AG04449 (cell line): ENCODE data around the gene ADAMTS14.

ENCODE experiments used
- CTCF ChIA-PET: fragments of 350-600 bp; formaldehyde crosslinking; extraction: SDS; loops from one replicate; lab custom pipeline; 2021; ENCODE audit warnings: antibody characterized with exemption; lab: Yijun Ruan, JAX
- POLR2A ChIA-PET: fragments of 400-600, 350-600 bp; formaldehyde crosslinking; extraction: SDS; loops from one replicate; lab custom pipeline; 2020; ENCODE audit warnings: antibody characterized with exemption, inconsistent platforms; lab: Yijun Ruan, JAX
- DNase-seq: peaks from one replicate; pipeline ENCODE4 v3.0.0-alpha.2; 2010; ENCODE audit warnings: low read depth, low spot score
- H3K4me3 ChIP-seq: 2 replicates; pipeline ENCODE4 v1.5.1; 2011; ENCODE audit warnings: low read depth, mild to moderate bottlenecking, control low read depth, low read length
- TF ChIP-seq, protein P1 (sequence below): IDR thresholded peaks from one replicate; pipeline ENCODE4 v1.5.1; 2011; ENCODE audit warnings: mild to moderate bottlenecking, moderate library complexity, low read length, control low read depth, inconsistent platforms; ENCODE audit not compliant: insufficient read depth; ENCODE audit errors: missing control alignments

ADAMTS14 gene

DNA sequence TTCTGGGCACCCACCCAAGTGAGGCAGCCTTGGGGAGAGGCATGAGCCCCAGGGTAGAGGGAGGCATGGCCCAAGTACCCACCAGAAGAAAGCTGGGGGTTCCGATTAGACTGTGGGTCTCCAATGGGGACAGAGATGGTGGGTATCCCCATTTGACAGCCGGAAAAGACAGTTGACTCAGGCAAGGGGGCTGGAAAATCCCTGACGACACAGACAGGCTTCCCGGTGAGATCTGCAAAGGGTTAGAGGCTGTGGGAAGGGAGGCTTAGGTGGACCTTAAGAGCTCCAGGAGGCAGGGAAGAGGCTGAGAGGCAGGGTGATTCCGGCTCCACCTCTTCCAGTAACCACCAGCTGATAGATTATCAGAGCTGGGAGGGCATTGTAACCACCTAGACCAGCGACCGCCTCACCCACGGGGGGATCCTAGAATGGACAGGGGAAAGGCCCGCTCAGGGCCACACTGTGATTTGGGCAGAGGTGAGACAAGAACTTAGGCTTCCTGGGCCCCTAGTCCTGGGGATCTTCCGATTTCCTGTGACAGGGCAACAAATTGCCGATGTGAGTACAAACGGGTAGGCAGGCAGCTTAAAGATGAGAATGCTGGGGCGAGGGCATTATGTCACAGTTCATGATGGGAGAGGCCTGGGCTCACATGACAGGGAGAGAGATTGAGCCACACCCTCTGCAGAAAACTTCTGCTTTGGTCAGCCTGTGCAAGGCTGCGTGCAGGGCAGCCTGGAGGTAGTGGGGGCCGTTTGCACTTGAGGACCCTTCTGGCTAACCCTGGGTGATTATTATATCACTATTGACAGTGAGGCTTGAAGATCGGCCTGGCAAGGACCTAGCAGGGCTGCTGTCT, 107.4 kb downstream of the ADAMTS14 start:
- no peak for DNase-seq
- ChIA-PET CTCF (interaction anchor here (0.5 to 1.4 kb wide), 2 partner anchors 21 to 145 kb away, joined by 3 to 6 read pairs; no protein-coding TSS in a partner anchor), POLR2A (no interaction called here)
- no peak overlapping the region for H3K4me3 ChIP-seq
- TF ChIP-seq, protein P1, sequence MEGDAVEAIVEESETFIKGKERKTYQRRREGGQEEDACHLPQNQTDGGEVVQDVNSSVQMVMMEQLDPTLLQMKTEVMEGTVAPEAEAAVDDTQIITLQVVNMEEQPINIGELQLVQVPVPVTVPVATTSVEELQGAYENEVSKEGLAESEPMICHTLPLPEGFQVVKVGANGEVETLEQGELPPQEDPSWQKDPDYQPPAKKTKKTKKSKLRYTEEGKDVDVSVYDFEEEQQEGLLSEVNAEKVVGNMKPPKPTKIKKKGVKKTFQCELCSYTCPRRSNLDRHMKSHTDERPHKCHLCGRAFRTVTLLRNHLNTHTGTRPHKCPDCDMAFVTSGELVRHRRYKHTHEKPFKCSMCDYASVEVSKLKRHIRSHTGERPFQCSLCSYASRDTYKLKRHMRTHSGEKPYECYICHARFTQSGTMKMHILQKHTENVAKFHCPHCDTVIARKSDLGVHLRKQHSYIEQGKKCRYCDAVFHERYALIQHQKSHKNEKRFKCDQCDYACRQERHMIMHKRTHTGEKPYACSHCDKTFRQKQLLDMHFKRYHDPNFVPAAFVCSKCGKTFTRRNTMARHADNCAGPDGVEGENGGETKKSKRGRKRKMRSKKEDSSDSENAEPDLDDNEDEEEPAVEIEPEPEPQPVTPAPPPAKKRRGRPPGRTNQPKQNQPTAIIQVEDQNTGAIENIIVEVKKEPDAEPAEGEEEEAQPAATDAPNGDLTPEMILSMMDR = no peak

DNA sequence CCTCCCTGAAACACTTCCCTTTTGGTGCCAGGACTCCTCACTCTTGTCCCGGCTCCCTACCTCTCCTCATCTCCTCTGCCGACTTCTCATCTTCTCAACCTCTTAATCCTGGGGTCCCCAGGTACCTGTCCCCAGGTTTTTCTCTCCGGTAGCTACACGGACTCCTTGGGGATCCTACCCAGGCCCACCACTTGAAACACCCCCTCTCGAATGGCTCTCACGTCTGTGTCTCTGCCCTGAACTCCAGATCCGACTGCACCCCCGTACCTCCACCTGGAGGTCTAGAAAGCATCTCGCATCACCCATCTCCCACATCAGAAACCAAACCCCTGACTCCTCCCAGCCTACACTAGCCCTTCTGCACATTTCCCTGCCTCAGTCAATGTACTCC, 108.1 kb downstream of the ADAMTS14 start:
- TF ChIP-seq, protein P1 = no peak
- DNase-seq = no peak
- ChIA-PET CTCF (interaction anchor here (1.4 kb wide), 1 partner anchor 21 kb away, joined by 6 read pairs; no protein-coding TSS in a partner anchor), POLR2A (no interaction called here)
- no peak overlapping the region for H3K4me3 ChIP-seq

DNA sequence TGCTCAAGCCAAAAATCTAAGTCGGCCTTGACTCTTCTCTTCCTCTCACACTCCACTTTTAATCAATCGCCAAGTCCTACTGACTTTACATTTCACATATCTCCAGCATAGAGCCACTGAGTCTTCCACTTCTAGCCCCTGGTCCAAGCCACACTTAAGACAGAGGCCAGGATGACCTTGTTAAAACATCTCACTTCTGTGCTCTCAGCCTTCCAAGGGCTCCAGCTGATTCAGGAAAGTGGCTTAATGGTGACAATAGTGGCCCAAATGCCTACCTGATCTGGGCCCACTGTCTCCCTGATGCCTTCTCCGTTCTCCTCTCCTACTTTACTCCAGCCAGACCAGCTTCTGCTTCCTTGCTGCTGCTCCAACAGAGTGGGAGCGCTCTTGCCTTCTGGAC, 108.5 kb downstream of the ADAMTS14 start:
- ChIA-PET POLR2A (no interaction called here), CTCF (no interaction called here)
- no peak overlapping the region for H3K4me3 ChIP-seq
- DNase-seq = no peak
- TF ChIP-seq, protein P1 = no peak

DNA sequence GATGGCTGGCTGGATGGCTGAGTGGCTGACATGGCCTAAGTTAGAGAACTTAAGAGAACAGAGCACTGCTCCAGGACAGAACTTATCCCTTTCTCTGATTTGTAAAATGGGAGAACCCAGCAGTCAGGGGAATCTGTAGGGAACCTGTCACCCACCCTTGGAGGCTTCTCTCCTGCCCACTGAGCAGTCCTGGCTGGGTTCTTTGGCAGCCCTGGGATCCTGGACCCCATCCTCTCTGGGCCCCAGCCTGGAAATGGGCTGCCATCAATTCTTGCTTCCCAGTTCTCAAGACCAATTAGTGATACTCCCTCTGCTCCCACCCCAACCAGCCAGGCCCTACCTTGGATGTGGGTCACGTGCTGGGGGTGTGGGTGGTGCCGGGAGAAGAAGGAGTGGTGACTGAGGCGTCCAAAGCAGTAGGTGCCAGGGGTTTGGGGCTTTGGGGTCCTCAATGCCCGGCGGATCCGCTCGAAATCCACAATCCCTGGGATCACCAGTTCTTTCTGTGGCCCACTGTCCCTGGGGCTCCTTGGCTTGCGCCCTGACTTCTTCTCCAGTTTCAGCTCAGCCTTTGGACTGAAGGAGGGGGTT, 109.2 kb downstream of the ADAMTS14 start:
- TF ChIP-seq, protein P1 = no peak
- ChIA-PET CTCF (interaction anchor here (1.3 kb wide), 1 partner anchor 20 kb away, joined by 3 read pairs; no protein-coding TSS in a partner anchor), POLR2A (no interaction called here)
- no peak for DNase-seq
- no peak overlapping the region for H3K4me3 ChIP-seq

DNA sequence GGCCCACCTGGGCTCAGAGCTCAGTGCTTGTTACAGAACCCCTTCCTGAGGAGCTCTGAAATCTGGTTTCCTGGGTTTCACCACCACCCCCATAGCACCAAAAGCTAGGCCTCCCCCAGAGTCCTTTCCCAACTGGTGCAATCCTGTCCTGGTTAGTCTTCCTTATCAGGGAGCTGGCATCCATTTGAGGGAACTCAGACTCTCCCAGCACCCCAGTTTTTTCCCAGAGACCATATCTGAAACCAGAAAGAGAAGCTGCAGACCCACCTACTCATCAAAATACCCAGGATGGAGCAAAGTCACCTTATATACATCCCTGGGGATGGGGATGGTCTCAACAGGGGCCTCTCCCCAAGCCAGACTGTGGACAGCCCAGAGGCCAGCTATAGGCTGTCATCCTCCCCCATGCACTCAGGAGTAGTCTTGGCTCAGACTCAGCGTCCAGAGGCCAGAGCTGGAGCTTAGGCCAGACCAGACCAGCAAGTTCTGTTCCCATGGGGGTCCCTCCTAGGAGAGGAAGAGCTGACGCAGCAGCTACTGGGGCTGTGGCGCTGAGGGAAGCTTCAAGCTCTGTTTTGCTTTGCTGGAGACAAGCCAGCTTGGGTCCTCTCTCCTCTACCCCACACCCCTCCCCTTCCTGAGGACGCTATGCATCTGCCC, 109.9 kb downstream of the ADAMTS14 start:
- TF ChIP-seq, protein P1 = no peak
- ChIA-PET CTCF (interaction anchor here (1.3 kb wide), 1 partner anchor 21 kb away, joined by 3 read pairs; no protein-coding TSS in a partner anchor), POLR2A (no interaction called here)
- DNase-seq = no peak
- no peak overlapping the region for H3K4me3 ChIP-seq
